Brain microvascular endothelial cell (primary cell): ENCODE results near the gene DAP.

Experiments
- DNase-seq: peaks from one replicate; pipeline ENCODE4 v3.0.0-alpha.2; 2020
- H3K27ac ChIP-seq: fragments of 250-450 bp; sonication (Bioruptor Pico); 2 replicates; pipeline ENCODE4 v1.5.1; 2020; ENCODE audit warnings: mild to moderate bottlenecking, moderate library complexity
- H3K27me3 ChIP-seq: fragments of 250-450 bp; sonication (Bioruptor Pico); replicated peaks from 2 replicates; pipeline ENCODE4 v1.5.1; 2020; ENCODE audit warnings: mild to moderate bottlenecking
- H3K36me3 ChIP-seq: fragments of 250-450 bp; sonication (Bioruptor Pico); replicated peaks from 2 replicates; pipeline ENCODE4 v1.5.1; 2020; ENCODE audit warnings: mild to moderate bottlenecking
- H3K4me3 ChIP-seq: 2 replicates; pipeline ENCODE4 v1.5.1; 2011; ENCODE audit warnings: low read depth, mild to moderate bottlenecking, control low read depth, low read length, moderate library complexity
- in situ Hi-C: cut with HindIII; loops from 2 replicates; pipeline ENCODE4 v1.10.0; 2017; ENCODE audit warnings: low sequenced_read_pairs, low pct_ligation_motif_present
- TF ChIP-seq, protein P1 (sequence below): IDR thresholded peaks from 2 replicates; pipeline ENCODE4 v1.5.1; 2011; ENCODE audit warnings: low read depth, mild to moderate bottlenecking, moderate library complexity, low read length, control low read depth, inconsistent platforms; ENCODE audit errors: missing control alignments

DAP gene

DNA sequence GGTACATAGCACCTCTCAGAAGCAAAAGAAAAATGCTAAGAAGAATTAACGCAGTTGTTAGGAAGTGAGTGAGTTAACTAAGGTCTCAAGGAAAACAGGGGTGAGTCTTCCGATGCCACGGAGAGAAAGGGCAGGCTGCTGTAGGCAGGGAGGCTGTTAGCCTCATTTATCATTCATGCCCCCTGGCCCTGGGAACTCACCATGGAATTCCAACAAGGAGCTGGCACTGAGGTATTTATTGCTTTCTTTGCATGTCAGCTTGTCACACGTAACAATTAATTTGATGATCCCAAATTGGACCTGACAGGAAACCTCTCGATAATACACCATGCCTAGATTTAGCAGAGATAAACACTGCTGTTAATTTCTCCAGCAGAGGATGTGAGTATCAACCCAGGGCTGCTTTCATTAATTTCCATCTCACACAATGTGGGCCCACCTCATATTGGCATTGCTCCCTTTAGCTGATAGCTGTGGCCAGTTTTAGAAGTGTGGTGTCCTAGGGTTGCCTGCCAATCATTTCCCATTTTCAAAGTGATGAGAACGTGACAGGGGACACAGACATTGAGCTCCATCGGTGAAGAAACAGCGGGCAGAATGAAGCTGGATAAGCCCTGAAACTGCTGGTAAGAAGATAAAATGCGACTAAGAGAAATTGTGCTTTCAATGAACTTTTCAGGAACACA is 45.3 kb downstream of the DAP start:
- peaks cover 5% of the 10 kb centered on the region for H3K36me3 ChIP-seq

DNA sequence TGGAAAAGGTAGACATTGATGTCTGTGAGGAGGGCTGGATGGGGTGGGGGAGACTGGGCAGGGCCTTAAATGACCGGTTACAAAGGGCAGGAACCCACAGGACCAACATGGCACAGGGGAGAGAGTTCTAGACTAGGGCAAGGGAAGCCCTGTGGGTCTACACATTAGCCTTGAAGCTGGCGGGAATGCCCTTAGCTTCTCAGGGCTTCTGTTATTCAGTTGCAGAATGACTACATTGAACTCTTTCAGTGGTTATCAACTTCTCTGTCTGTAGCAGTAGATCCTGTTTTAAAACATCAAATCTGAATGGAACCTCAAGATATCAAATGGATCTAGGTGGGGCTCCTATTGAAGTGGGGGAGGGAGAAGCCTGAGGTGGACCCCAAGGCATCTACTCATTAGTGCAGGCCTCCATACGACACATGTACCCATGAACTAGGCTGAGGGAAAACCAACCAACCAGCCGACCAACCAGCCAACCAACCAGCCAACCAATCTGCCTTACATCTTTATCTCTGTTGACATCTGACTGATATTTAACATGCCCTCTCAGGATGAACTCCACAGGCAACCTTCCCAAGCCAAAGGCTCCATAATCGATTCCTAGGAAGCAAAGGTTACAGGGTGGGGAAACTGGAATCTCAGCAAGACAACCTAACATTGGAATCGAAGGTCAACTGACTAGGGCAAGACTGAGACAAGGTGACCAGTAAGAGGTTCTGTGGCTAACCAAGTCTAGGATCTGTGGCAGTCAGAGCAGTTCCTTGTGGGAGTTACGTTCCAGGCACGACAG is 48.3 kb downstream of the DAP start:
- Histone ChIP-seq H3K27ac (no peak overlapping the region), H3K36me3 (peaks cover 5% of the 10 kb centered on the region), H3K4me3 (no peak overlapping the region), H3K27me3 (no peaks in the 10 kb centered on the region)
- no peak for DNase-seq
- in situ Hi-C loops: no loop called here
- TF ChIP-seq, protein P1, sequence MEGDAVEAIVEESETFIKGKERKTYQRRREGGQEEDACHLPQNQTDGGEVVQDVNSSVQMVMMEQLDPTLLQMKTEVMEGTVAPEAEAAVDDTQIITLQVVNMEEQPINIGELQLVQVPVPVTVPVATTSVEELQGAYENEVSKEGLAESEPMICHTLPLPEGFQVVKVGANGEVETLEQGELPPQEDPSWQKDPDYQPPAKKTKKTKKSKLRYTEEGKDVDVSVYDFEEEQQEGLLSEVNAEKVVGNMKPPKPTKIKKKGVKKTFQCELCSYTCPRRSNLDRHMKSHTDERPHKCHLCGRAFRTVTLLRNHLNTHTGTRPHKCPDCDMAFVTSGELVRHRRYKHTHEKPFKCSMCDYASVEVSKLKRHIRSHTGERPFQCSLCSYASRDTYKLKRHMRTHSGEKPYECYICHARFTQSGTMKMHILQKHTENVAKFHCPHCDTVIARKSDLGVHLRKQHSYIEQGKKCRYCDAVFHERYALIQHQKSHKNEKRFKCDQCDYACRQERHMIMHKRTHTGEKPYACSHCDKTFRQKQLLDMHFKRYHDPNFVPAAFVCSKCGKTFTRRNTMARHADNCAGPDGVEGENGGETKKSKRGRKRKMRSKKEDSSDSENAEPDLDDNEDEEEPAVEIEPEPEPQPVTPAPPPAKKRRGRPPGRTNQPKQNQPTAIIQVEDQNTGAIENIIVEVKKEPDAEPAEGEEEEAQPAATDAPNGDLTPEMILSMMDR: no peak

More for the DNA sequence above, 45.3 kb downstream of the DAP start:
- TF ChIP-seq, protein P1: no peak
- no peaks in the 10 kb centered on the region for H3K27me3 ChIP-seq
- H3K27ac ChIP-seq: no peak overlapping the region
- no peak overlapping the region for H3K4me3 ChIP-seq
- DNase-seq: no peak
- in situ Hi-C loops: no loop called here

DNA sequence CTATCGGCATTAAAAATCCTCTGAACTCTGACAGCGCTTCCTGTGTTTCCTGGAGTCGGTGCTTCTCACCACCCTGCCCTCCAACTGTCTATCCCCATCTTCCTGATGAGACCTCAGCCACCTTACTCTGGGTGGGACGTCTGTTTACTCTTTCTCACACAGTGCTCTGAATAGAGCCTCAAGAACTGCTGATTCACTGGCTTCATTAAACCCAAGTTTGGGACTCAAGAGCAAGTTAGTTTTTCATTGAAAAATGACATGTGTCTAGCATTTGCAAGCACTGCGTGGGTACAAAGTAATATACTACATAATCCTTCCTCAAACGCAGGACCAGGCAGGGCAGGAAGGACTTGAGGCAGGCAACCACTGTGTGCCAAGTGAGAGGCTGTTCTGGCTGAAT is 49.5 kb downstream of the DAP start:
- Histone ChIP-seq H3K4me3 (no peak overlapping the region), H3K27me3 (no peaks in the 10 kb centered on the region), H3K27ac (no peak overlapping the region), H3K36me3 (peaks cover 5% of the 10 kb centered on the region)
- no peak for DNase-seq
- in situ Hi-C loops: no loop called here
- TF ChIP-seq, protein P1: no peak

DNA sequence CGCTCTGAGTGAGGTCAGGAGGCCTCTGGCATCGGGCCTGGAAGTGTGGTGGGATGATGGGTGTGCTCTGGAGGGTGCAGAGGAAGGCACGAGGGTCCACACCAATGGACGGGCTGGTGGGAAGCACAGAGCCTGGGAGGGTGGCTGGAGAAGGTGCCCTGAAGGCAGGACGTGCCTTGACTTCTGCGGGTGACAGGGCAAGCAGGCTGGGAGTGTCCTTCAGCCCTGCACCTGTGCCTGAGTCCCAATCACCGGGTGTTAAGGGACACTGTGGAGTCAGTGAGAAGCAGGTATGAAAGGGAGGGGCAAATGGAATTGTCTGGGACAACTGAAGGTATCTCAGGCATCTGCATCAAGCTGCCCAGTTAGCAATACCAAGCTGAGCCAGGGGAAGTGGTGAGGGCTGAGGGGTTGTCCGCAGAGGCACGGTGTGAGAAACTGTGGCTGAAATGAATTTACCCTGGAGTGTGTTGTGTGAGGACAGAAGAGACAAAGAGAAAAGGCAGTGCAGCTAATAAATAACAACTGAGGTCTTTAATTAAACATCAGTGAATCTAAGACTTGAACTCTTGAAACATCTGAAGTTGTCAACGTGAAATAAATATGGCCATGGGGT is 50.4 kb downstream of the DAP start:
- in situ Hi-C loops: no loop called here
- TF ChIP-seq, protein P1: no peak
- no peak for DNase-seq
- Histone ChIP-seq H3K4me3 (no peak overlapping the region), H3K27me3 (no peaks in the 10 kb centered on the region), H3K27ac (no peak overlapping the region), H3K36me3 (peaks cover 5% of the 10 kb centered on the region)

DNA sequence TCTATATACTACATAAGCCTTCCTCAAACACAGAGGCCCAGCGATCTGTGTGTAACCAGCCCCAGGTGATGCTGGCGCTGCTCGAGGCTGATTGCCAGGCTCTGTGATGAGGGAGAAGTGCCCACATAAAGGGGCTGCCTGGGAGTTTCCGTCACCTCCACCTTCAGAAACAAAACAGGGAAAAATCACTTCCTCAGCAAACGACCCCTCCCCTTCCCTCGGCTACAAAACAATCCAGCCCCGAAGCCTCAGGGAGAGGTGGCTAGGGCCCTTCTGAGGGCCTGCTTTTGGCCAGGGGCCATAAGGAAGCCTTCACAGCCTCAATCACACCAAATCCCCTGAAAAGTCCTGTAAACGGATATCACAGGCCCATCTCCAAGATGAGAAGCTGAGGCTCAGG is 51.1 kb downstream of the DAP start:
- Histone ChIP-seq H3K36me3 (peaks cover 5% of the 10 kb centered on the region), H3K4me3 (no peak overlapping the region), H3K27me3 (no peaks in the 10 kb centered on the region), H3K27ac (no peak overlapping the region)
- DNase-seq: no peak
- TF ChIP-seq, protein P1: no peak
- in situ Hi-C loops: no loop called here
